ENCODE results near the gene ELL. TPM values are rescaled to one million over a fixed set of nuclear protein-coding genes. Genes with fewer than 3 reads are reported as not detected.

ELL gene
- total and polyA plus RNA-seq, 9 of the 15 experiments (the other 6 are each of a cell fraction or from before 2014, with no cell fraction given), result 0.24 to 22.5 (median 4.1) TPM

DNA sequence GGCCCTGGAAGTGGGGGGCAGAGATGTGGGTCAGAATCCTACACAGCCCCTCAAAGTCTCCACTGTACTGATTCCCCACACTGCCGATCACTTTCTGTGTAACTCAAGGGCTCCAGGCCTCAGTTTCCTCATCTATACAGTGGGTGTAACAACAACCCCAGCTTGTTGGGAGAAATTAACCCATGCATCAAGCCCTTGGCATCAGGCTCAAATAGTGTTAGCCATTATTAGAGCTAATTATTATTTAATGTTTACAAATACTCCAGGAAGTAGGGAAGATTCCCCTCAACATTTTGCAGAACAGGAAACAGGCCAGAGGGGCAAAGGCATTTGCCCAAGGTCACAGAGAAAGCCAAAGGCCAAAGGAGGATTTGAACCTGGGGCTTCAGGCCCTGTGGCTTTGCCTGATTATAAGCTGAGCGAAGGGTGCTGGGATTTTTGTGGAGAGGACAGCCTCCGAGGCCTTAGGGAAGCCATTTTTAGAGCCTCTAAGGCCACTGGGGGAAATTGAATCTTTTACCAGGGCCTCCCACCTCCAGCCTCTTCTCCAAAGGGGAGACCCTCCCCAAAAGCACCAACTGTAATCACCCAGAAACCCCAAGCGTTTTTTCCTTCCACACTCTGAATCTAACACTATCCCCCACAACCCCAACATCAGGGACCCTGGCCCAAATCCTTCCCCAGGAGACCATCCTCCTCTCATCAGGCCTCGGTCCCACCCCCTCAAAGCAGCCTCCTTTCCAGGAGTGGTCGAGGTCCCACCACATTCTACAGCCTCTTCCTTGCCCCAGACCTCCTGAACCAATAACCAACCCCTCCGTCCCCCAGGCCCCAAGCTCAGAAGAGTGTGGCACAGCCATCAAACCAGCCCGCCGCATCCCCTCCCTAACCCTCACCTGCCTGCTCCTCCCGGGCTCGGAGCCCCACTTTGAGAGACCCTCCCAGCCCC, 20.4 kb upstream of the ELL start (continued):
- TF ChIP-seq, protein P1, sequence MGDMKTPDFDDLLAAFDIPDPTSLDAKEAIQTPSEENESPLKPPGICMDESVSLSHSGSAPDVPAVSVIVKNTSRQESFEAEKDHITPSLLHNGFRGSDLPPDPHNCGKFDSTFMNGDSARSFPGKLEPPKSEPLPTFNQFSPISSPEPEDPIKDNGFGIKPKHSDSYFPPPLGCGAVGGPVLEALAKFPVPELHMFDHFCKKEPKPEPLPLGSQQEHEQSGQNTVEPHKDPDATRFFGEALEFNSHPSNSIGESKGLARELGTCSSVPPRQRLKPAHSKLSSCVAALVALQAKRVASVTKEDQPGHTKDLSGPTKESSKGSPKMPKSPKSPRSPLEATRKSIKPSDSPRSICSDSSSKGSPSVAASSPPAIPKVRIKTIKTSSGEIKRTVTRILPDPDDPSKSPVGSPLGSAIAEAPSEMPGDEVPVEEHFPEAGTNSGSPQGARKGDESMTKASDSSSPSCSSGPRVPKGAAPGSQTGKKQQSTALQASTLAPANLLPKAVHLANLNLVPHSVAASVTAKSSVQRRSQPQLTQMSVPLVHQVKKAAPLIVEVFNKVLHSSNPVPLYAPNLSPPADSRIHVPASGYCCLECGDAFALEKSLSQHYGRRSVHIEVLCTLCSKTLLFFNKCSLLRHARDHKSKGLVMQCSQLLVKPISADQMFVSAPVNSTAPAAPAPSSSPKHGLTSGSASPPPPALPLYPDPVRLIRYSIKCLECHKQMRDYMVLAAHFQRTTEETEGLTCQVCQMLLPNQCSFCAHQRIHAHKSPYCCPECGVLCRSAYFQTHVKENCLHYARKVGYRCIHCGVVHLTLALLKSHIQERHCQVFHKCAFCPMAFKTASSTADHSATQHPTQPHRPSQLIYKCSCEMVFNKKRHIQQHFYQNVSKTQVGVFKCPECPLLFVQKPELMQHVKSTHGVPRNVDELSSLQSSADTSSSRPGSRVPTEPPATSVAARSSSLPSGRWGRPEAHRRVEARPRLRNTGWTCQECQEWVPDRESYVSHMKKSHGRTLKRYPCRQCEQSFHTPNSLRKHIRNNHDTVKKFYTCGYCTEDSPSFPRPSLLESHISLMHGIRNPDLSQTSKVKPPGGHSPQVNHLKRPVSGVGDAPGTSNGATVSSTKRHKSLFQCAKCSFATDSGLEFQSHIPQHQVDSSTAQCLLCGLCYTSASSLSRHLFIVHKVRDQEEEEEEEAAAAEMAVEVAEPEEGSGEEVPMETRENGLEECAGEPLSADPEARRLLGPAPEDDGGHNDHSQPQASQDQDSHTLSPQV (IDR thresholded peaks at IDR 0.05), result peak; percentile 45; the same call in 1 of the 2 replicates
- TF ChIP-seq ZBTB7A (IDR thresholded peaks at IDR 0.05; ENCODE audit: borderline replicate concordance, control insufficient read depth, low read depth, low read length), result peak; percentile 51; the same call in 1 of the 2 replicates
- peak; percentile 50 for TF ChIP-seq RBM25 (IDR thresholded peaks at IDR 0.05; ENCODE audit: low read depth, low read length, severe bottlenecking)
- no peak for TF ChIP-seq RFX1 (IDR thresholded peaks at IDR 0.05)
- peak in 2 of 3 experiments; percentile 39 to 78 for TF ChIP-seq YY1 (IDR thresholded peaks at IDR 0.05; ENCODE audit: borderline replicate concordance in 1 of 3, control insufficient read depth in 1 of 3, extremely low read depth in 1 of 3, insufficient read depth in 3 of 3, insufficient read length in 1 of 3, insufficient replicate concordance in 2 of 3, low read depth in 1 of 3, low read length in 2 of 3)
- TF ChIP-seq, protein P2, sequence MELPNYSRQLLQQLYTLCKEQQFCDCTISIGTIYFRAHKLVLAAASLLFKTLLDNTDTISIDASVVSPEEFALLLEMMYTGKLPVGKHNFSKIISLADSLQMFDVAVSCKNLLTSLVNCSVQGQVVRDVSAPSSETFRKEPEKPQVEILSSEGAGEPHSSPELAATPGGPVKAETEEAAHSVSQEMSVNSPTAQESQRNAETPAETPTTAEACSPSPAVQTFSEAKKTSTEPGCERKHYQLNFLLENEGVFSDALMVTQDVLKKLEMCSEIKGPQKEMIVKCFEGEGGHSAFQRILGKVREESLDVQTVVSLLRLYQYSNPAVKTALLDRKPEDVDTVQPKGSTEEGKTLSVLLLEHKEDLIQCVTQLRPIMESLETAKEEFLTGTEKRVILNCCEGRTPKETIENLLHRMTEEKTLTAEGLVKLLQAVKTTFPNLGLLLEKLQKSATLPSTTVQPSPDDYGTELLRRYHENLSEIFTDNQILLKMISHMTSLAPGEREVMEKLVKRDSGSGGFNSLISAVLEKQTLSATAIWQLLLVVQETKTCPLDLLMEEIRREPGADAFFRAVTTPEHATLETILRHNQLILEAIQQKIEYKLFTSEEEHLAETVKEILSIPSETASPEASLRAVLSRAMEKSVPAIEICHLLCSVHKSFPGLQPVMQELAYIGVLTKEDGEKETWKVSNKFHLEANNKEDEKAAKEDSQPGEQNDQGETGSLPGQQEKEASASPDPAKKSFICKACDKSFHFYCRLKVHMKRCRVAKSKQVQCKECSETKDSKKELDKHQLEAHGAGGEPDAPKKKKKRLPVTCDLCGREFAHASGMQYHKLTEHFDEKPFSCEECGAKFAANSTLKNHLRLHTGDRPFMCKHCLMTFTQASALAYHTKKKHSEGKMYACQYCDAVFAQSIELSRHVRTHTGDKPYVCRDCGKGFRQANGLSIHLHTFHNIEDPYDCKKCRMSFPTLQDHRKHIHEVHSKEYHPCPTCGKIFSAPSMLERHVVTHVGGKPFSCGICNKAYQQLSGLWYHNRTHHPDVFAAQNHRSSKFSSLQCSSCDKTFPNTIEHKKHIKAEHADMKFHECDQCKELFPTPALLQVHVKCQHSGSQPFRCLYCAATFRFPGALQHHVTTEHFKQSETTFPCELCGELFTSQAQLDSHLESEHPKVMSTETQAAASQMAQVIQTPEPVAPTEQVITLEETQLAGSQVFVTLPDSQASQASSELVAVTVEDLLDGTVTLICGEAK (IDR thresholded peaks at IDR 0.05), result 0 out of 2 replicates have a peak, but pooled peaks have one; percentile 36
- TF ChIP-seq, protein P2 (CRISPR knock-in tag; IDR thresholded peaks at IDR 0.05), result no peak
- TF ChIP-seq, protein P3, sequence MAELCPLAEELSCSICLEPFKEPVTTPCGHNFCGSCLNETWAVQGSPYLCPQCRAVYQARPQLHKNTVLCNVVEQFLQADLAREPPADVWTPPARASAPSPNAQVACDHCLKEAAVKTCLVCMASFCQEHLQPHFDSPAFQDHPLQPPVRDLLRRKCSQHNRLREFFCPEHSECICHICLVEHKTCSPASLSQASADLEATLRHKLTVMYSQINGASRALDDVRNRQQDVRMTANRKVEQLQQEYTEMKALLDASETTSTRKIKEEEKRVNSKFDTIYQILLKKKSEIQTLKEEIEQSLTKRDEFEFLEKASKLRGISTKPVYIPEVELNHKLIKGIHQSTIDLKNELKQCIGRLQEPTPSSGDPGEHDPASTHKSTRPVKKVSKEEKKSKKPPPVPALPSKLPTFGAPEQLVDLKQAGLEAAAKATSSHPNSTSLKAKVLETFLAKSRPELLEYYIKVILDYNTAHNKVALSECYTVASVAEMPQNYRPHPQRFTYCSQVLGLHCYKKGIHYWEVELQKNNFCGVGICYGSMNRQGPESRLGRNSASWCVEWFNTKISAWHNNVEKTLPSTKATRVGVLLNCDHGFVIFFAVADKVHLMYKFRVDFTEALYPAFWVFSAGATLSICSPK (IDR thresholded peaks at IDR 0.05; ENCODE audit: borderline replicate concordance), result peak; percentile 43; the same call in 1 of the 2 replicates
- TF ChIP-seq ZBTB17 (CRISPR knock-in tag; IDR thresholded peaks at IDR 0.05), result 0 out of 2 replicates have a peak, but pooled peaks have one; percentile 22
